Psoas muscle (tissue), 8 donors: ENCODE data around the gene BARHL2. TPM values are rescaled to one million over a fixed set of nuclear protein-coding genes. Genes with fewer than 3 reads are reported as not detected.

Experiments
- ATAC-seq, 4 donors: fragments of 200-7000 bp; cut with Tn5 transposase; one replicate each; pipeline ENCODE4 v1.9.1; 2020; ENCODE audit warnings: moderate library complexity in 3 of 4, mild to moderate bottlenecking in 2 of 4
- DNase-seq, 2 donors: peaks; one replicate each; pipeline ENCODE4 v3.0.0-alpha.2; 2020
- H3K27ac ChIP-seq: fragments of 200-600 bp; one replicate; pipeline ENCODE4 v1.8.0; 2022
- H3K27me3 ChIP-seq, 3 donors: fragments of 200-600 bp in 1 of 3; one replicate each; pipeline versions ENCODE4 v1.6.1 to v1.8.0; 2013 to 2022; ENCODE audit warnings: low read length in 2 of 3, mild to moderate bottlenecking in 2 of 3, moderate library complexity in 1 of 3; ENCODE audit not compliant: insufficient read depth in 3 of 3
- H3K36me3 ChIP-seq, 2 donors: fragments of 200-600 bp in 1 of 2; one replicate each; pipeline versions ENCODE4 v1.6.1 to v1.8.0; 2013 to 2022; ENCODE audit warnings: low read depth in 1 of 2, mild to moderate bottlenecking in 1 of 2, moderate library complexity in 1 of 2; ENCODE audit not compliant: insufficient read depth in 1 of 2
- H3K4me1 ChIP-seq: fragments of 200-600 bp; one replicate; pipeline ENCODE4 v1.8.0; 2022
- H3K4me3 ChIP-seq: fragments of 200-600 bp; one replicate; pipeline ENCODE4 v1.8.0; 2022; ENCODE audit warnings: mild to moderate bottlenecking
- H3K9me3 ChIP-seq: fragments of 200-600 bp; one replicate; pipeline ENCODE4 v1.8.0; 2022
- CTCF ChIP-seq: fragments of 200-600 bp; IDR thresholded peaks from one replicate; pipeline ENCODE4 v1.8.0; 2022; ENCODE audit warnings: antibody characterized with exemption
- WGBS, 3 donors: extraction: QIAGEN DNeasy Blood & Tissue Kit; methylation state at CpG; one replicate each; pipeline versions ENCODE4 v1.1.6 to v1.1.7; 2013; 5-methylcytosine and 5-hydroxymethylcytosine counted together
- intact Hi-C, 2 donors: fragments of 100-400 bp; cut with DNase I; formaldehyde crosslinking; loops; one replicate each; pipeline versions ENCODE4 v1.11.0 to v1.14.2; 2022
- polyA plus RNA-seq, 3 donors: library from polyadenylated mRNA; stranded (reverse); fragments of 200-250 nt; gene quantifications; one replicate each; pipeline ENCODE4 v1.2.3, GENCODE V29; 2013
- total RNA-seq, 4 donors: library from RNA; stranded (reverse); fragmentation: NEBNext Ultra II Directional in 2 of 4; extraction: Animal tissue kit (Norgen Biotek cat#: 25700) in 2 of 4; gene quantifications; one replicate each; pipeline versions ENCODE4 v1.2.1 to v1.2.4, GENCODE V29; 2021 to 2023
- donor health status: healthy with polysubstance abuse.
- donor health status: DM: no; HTN: no; CAD: no; lungs with moderate emphysema.
- donor health status: Bipolar disorder and iron deficiency.
- donor health status: healthy.
- donor health status: DM: yes; HTN: yes; CAD: no.
- donor health status: DM: no; HTN: no; CAD: no.
- donor health status: DM: no; HTN: no; CAD: no.
- donor health status: DM: yes; HTN: yes; CAD: no.

Gene BARHL2
- total and polyA plus RNA-seq, 7 donors: not detected

GRCh38 chr1:90718411-90719329 is 1.6 kb upstream of the BARHL2 start:
- DNase-seq (no peak), ATAC-seq (peak in 1 of 4 donors; percentile 34)
- peaks cover 15% of the 10 kb centered on the region for H3K4me1 ChIP-seq
- WGBS, 3 donors: 1 to 3% (median 2%) methylated on average over 63 to 66 of the region's 66 CpGs
- H3K9me3 ChIP-seq: no peaks in the 10 kb centered on the region
- TF ChIP-seq CTCF: no peak
- peaks cover 2 to 97% (median 70%) of the 10 kb centered on the region in 3 donors for H3K27me3 ChIP-seq
- no peaks in the 10 kb centered on the region for H3K36me3 ChIP-seq
- intact Hi-C loops: loop anchor here in 1 of 2 donors (10.0 kb wide), 2 partner anchors 136 to 246 kb away; no protein-coding TSS in a partner anchor
- H3K27ac ChIP-seq: no peak overlapping the region
- peak overlapping the region; percentile 59 for H3K4me3 ChIP-seq

- H3K4me1 ChIP-seq: peaks cover 11% of the 10 kb centered on the region
- no peak overlapping the region for H3K27ac ChIP-seq
- H3K36me3 ChIP-seq: no peaks in the 10 kb centered on the region
- H3K27me3 ChIP-seq: peaks cover 2 to 97% (median 70%) of the 10 kb centered on the region in 3 donors
- H3K9me3 ChIP-seq: no peaks in the 10 kb centered on the region
- intact Hi-C loops: loop anchor here in 1 of 2 donors (10.0 kb wide), 2 partner anchors 137 to 247 kb away; no protein-coding TSS in a partner anchor
- peak overlapping the region; percentile 59 for H3K4me3 ChIP-seq
- TF ChIP-seq CTCF: no peak
- DNase-seq (no peak), ATAC-seq (peak; percentile 46 to 73 (median 66))
- WGBS, 3 donors: 0 to 2% (median 0%) methylated on average over 30 to 94 of the region's 94 CpGs
Observed at GRCh38 chr1:90717665-90718410, 736 bp upstream of the BARHL2 start.

- 5 to 8% (median 7%) methylated on average over 4 to 37 of the region's 37 CpGs for WGBS, 3 donors
- no peak for TF ChIP-seq CTCF
- no peak for DNase-seq
- intact Hi-C loops: loop anchor here in 1 of 2 donors (10.0 kb wide), 2 partner anchors 137 to 247 kb away; no protein-coding TSS in a partner anchor
- no peak overlapping the region for H3K27ac ChIP-seq
- H3K4me1 ChIP-seq: peaks cover 11% of the 10 kb centered on the region
- H3K4me3 ChIP-seq: peak overlapping the region; percentile 59
- no peaks in the 10 kb centered on the region for H3K9me3 ChIP-seq
- ATAC-seq: no peak
- no peaks in the 10 kb centered on the region for H3K36me3 ChIP-seq
- H3K27me3 ChIP-seq: peaks cover 2 to 97% (median 70%) of the 10 kb centered on the region in 3 donors
Observed at GRCh38 chr1:90717356-90717664, 208 bp upstream of the BARHL2 start.

GRCh38 chr1:90716243-90716551 is 905 bp downstream of the BARHL2 start:
- DNase-seq: no peak
- intact Hi-C loops: loop anchor here in 1 of 2 donors (10.0 kb wide), 2 partner anchors 139 to 249 kb away; no protein-coding TSS in a partner anchor
- Histone ChIP-seq H3K9me3 (no peaks in the 10 kb centered on the region), H3K4me1 (peaks cover 11% of the 10 kb centered on the region), H3K27me3 (peaks cover 2 to 97% (median 70%) of the 10 kb centered on the region in 3 donors), H3K36me3 (no peaks in the 10 kb centered on the region), H3K27ac (no peak overlapping the region), H3K4me3 (no peak overlapping the region)
- no peak for TF ChIP-seq CTCF
- no peak for ATAC-seq
- 4 to 10% (median 8%) methylated on average over 15 of the region's 15 CpGs for WGBS, 3 donors
